ENCODE results near the gene CCT3.
"Not testable (repeated sequence)": the region's sequence is repeated elsewhere in the genome, so short reads cannot be mapped to it uniquely, and the experiment has no call there.

The CCT3 gene

GRCh38 chr1:156368889-156369684 lies 31.0 kb upstream of the CCT3 start, which contains the start of gene RHBG:
Gene RHBG (plus strand): TSS chr1:156369211. CDS start chr1:156369250, 39 bp downstream.
- DNase-seq (ENCODE audit: low spot score) = no peak

GRCh38 chr1:156368157-156368658 lies 30.1 kb upstream of the CCT3 start:
- DNase-seq (ENCODE audit: low spot score) = no peak

- no peak for DNase-seq (ENCODE audit: low spot score)
Measured at GRCh38 chr1:156367383-156368156, 29.5 kb upstream of the CCT3 start.

- DNase-seq (ENCODE audit: low spot score) = no peak
Measured at GRCh38 chr1:156366378-156367166, 28.5 kb upstream of the CCT3 start.

GRCh38 chr1:156365754-156366153 lies 27.7 kb upstream of the CCT3 start:
- no peak for DNase-seq (ENCODE audit: low spot score)

- no peak for DNase-seq (ENCODE audit: low spot score)
Measured at GRCh38 chr1:156360534-156360933, 22.4 kb upstream of the CCT3 start.

GRCh38 chr1:156359973-156360372 lies 21.9 kb upstream of the CCT3 start:
- peak; percentile 63 for DNase-seq (ENCODE audit: low spot score)

- no peak for DNase-seq (ENCODE audit: low spot score)
Measured at GRCh38 chr1:156359249-156359648, 21.2 kb upstream of the CCT3 start.

- no peak for DNase-seq (ENCODE audit: low spot score)
Measured at GRCh38 chr1:156358641-156359040, 20.5 kb upstream of the CCT3 start.

GRCh38 chr1:156357977-156358376 lies 19.9 kb upstream of the CCT3 start:
- no peak for DNase-seq (ENCODE audit: low spot score)

- DNase-seq (ENCODE audit: low spot score) = no peak
Measured at GRCh38 chr1:156356875-156357534, 18.9 kb upstream of the CCT3 start.

- DNase-seq (ENCODE audit: low spot score) = no peak
Measured at GRCh38 chr1:156356262-156356874, 18.3 kb upstream of the CCT3 start.

GRCh38 chr1:156352481-156352880 lies 14.4 kb upstream of the CCT3 start:
- DNase-seq (ENCODE audit: low spot score) = not testable (repeated sequence)

- peak; percentile 71 for DNase-seq (ENCODE audit: low spot score)
Measured at GRCh38 chr1:156347331-156347730, 9.2 kb upstream of the CCT3 start.

GRCh38 chr1:156346636-156347035 lies 8.5 kb upstream of the CCT3 start:
- peak; percentile 84 for DNase-seq (ENCODE audit: low spot score)

GRCh38 chr1:156346035-156346434 lies 7.9 kb upstream of the CCT3 start:
- not testable (repeated sequence) for DNase-seq (ENCODE audit: low spot score)

- DNase-seq (ENCODE audit: low spot score) = no peak
Measured at GRCh38 chr1:156344409-156344808, 6.3 kb upstream of the CCT3 start.

- no peak for DNase-seq (ENCODE audit: low spot score)
Measured at GRCh38 chr1:156342166-156342955, 4.3 kb upstream of the CCT3 start.

GRCh38 chr1:156337888-156338179 lies 258 bp downstream of the CCT3 start:
- no peak for DNase-seq (ENCODE audit: low spot score)

GRCh38 chr1:156337052-156337887 lies 822 bp downstream of the CCT3 start:
- no peak for DNase-seq (ENCODE audit: low spot score)
